ENCODE results near the gene RNF150.
"Not testable (repeated sequence)": the region's sequence is repeated elsewhere in the genome, so short reads cannot be mapped to it uniquely, and the experiment has no call there.

Gene RNF150

GRCh38 chr4:140862177-140862442, 271.2 kb downstream of the RNF150 start:
- DNase-seq (ENCODE audit: low read depth): no peak

- DNase-seq (ENCODE audit: low read depth): peak; percentile 12
Observed at GRCh38 chr4:140861359-140862176, 271.7 kb downstream of the RNF150 start.

GRCh38 chr4:140858897-140859296, 274.4 kb downstream of the RNF150 start:
- DNase-seq (ENCODE audit: low read depth): no peak

- DNase-seq (ENCODE audit: low read depth): no peak
Observed at GRCh38 chr4:140857111-140857510, 276.2 kb downstream of the RNF150 start.

- no peak for DNase-seq (ENCODE audit: low read depth)
Observed at GRCh38 chr4:140856621-140857062, 276.6 kb downstream of the RNF150 start.

- DNase-seq (ENCODE audit: low read depth): no peak
Observed at GRCh38 chr4:140854168-140854567, 279.1 kb downstream of the RNF150 start.

- no peak for DNase-seq (ENCODE audit: low read depth)
Observed at GRCh38 chr4:140851804-140852203, 281.5 kb downstream of the RNF150 start.

- no peak for DNase-seq (ENCODE audit: low read depth)
Observed at GRCh38 chr4:140851032-140851636, 282.1 kb downstream of the RNF150 start.

- no peak for DNase-seq (ENCODE audit: low read depth)
Observed at GRCh38 chr4:140849526-140849925, 283.7 kb downstream of the RNF150 start.

GRCh38 chr4:140846736-140847135, 286.5 kb downstream of the RNF150 start:
- DNase-seq (ENCODE audit: low read depth): no peak

- no peak for DNase-seq (ENCODE audit: low read depth)
Observed at GRCh38 chr4:140844061-140844460, 289.2 kb downstream of the RNF150 start.

- no peak for DNase-seq (ENCODE audit: low read depth)
Observed at GRCh38 chr4:140841186-140841585, 292.1 kb downstream of the RNF150 start.

GRCh38 chr4:140839888-140840790, 293.1 kb downstream of the RNF150 start:
- no peak for DNase-seq (ENCODE audit: low read depth)

- DNase-seq (ENCODE audit: low read depth): no peak
Observed at GRCh38 chr4:140839406-140839805, 293.9 kb downstream of the RNF150 start.

GRCh38 chr4:140837736-140838135, 295.5 kb downstream of the RNF150 start:
- DNase-seq (ENCODE audit: low read depth): no peak

GRCh38 chr4:140834839-140835495, 298.3 kb downstream of the RNF150 start:
- DNase-seq (ENCODE audit: low read depth): no peak

- no peak for DNase-seq (ENCODE audit: low read depth)
Observed at GRCh38 chr4:140833280-140833679, 300.0 kb downstream of the RNF150 start.

GRCh38 chr4:140829825-140830224, 303.4 kb downstream of the RNF150 start:
- no peak for DNase-seq (ENCODE audit: low read depth)

- no peak for DNase-seq (ENCODE audit: low read depth)
Observed at GRCh38 chr4:140826701-140827027, 306.6 kb downstream of the RNF150 start.

- not testable (repeated sequence) for DNase-seq (ENCODE audit: low read depth)
Observed at GRCh38 chr4:140820520-140820919, 312.7 kb downstream of the RNF150 start.

GRCh38 chr4:140819610-140820009, 313.7 kb downstream of the RNF150 start:
- DNase-seq (ENCODE audit: low read depth): no peak

- DNase-seq (ENCODE audit: low read depth): no peak
Observed at GRCh38 chr4:140818433-140818832, 314.8 kb downstream of the RNF150 start.
